DMS 273 treated with DMSO at 0.1 percent for 48 hours (cell line): ENCODE results near the gene NAPB.

Source experiments
- DNase-seq: peaks from one replicate; lab custom pipeline; 2025; lab: John Stamatoyannopoulos, UW

Gene NAPB

GRCh38 chr20:23404196-23404595 lies 17.1 kb downstream of the NAPB start:
- no peak for DNase-seq

- DNase-seq, result no peak
These were observed 17.5 kb downstream of the NAPB start for GRCh38 chr20:23403751-23404150.

GRCh38 chr20:23401051-23401450 lies 20.2 kb downstream of the NAPB start:
- no peak for DNase-seq

DNA sequence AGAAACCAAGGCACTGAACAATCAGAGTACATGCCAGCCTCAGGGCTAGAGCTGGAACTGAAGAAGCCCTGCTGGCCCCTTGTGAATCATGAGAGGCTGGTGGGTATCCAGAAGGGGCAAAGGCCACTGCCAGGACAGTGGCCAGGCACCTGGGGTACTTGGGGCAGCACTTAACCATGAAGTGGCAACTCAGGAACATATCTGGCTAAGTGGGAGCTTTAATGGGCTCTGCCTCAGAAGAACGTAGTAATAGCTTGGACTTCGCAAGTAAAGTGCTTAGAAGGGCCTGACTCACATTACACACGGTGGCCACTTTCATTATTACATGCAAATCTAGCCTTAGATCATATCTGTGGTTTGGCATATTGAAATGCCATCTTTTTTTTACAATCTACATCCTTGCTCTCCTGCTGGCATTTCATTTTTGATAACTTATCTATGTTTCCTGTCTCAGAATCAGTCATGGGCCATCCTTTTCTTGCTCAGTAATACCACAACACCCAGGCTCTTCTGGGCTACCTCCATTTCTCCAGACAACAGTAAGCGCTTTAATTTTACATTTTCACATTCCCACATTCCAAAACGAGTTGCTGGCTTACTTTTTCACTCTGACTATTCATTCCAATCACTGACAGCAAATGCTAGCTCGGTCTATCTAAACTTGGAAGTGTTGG lies 21.6 kb downstream of the NAPB start:
- DNase-seq, result no peak

GRCh38 chr20:23397961-23398360 lies 23.3 kb downstream of the NAPB start:
- no peak for DNase-seq

DNA sequence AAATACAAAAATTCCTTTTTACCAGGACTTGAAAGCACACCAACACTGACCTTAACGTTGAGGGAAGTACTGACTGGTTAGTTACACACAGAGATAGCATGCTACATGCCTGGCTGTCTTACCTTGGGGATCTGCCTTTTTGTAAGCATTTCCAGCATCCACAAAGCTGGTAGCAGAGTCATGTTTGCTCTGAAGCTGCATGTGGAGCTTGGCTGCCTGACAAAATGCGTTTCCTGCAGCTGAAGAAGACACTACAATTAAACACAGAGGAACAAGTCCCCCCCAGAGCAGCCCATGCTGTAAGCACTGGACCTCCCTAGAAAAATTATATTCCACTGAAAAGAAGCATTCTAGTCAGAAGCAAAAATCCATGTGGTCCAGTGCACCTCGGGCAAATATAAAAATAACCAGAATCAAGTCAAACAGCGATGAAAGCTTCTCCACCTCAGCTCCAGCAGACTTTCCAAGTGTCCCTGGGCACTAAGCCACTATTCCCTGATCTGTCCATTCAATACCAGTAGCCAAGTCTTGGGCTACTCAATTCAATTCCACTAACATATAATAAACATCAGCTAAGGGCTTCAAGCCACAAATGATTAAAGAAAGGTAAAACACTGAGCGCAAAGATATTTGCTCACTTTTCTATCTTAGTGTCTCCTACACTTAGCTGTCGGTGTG lies 24.2 kb downstream of the NAPB start:
- DNase-seq, result no peak

DNA sequence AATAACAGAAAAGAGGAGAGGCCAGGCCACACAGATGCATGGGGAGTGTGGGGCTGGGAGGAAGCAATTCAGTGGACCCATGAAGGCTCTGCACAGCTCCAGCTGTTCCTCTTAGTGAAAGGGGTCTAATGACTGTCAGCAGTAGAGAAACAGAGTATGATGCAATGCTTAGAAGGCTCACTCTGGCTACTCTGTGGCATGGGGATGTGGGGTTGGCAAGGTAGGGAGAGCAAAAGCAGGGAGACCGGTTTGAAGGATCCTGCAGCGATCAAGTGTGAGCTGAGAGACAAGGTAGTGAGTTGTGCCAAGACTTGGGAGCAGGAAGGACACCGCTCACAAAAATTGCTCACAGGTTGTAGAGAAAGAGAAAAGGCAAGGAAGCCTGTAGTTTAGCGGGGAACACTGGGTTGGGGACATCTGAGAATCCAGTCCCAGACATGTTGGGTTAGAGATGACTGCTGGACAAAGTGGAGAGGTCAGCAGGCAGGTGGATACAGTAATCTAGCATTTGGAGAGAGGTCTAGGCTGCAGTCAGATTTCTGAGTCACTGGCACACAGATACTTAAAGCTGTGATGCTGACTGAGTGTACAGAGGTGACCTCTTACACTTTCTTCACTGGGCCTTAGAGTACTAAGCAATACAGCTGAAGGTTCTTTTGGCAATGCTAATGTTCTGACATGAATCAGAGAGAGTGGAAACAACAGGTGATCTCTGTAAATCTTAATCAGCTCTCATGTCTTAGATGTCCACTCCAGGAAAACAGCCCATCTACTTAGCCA lies 27.1 kb downstream of the NAPB start:
- DNase-seq, result no peak

DNA sequence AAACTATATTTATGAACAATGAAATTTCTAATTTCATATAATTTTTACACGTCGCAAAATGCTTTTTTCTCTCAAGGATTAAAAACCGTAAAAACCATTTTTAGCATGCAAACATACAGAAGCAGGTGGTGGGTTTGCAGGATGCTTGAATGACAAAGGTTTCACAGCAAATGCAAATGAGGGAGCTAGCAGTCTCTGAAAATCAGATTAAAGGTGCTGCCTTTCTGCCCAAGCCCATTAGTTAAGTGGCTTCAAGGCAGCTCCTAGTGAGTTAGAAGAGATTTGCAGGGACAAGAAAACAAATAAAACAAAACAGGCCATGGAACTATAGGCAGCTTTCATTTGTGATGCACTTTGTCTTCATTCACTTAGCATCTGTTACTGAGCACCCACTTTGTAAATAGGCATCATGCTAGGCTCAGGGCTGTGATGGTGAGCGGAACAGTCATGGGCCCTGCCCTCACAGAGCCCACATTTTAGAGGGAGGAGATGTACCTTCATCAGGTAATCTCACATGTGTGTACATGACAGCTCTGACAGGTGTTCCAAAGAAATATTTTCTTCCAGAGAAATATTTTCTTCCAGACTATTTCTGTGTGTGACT lies 29.5 kb downstream of the NAPB start:
- no peak for DNase-seq

DNA sequence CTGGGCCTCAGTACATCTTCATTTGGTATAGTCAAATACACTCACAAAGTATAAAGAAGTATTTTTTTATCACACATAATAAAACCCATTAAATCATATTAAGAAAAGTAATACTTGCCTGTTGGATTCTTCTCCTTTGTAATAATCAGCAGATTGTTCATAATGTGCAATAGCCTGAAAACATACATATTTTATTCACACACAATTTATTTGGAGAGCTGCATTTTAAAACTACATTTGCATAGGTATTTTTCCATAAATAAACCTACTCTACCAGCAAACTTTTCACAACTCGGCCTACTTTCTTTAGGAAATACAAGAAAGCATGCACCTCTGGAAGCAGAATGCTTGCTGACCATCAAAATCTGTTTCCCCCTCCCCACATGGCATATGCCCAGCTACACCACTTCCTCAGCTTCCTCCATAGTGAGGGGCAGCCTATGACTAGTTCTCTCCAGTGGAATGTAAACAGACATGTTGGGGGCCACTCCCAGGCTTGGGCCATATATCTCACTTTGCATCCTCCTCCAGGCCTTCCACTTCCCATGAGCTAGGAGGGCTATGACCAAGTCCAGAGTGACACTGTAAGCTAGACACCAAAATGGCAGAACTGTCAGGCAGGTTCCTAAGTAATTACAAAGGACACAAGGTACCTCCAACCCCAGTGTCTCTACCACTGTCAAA lies 31.1 kb downstream of the NAPB start:
- no peak for DNase-seq

DNA sequence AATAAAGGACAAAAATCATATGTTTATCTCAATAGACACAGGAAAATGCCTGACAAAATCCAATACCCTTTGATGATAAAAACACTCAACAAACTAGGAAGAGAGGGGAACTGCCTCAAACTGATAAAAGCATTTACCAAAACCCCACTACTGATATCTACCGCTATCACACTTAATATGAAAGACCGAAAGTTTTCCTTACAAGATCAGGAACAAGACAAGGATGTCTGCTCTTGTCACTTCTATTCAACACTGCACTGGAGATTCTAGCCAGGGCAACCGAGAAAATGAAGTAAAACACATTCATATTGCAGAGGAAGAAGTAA lies 34.2 kb downstream of the NAPB start:
- DNase-seq, result no peak

DNA sequence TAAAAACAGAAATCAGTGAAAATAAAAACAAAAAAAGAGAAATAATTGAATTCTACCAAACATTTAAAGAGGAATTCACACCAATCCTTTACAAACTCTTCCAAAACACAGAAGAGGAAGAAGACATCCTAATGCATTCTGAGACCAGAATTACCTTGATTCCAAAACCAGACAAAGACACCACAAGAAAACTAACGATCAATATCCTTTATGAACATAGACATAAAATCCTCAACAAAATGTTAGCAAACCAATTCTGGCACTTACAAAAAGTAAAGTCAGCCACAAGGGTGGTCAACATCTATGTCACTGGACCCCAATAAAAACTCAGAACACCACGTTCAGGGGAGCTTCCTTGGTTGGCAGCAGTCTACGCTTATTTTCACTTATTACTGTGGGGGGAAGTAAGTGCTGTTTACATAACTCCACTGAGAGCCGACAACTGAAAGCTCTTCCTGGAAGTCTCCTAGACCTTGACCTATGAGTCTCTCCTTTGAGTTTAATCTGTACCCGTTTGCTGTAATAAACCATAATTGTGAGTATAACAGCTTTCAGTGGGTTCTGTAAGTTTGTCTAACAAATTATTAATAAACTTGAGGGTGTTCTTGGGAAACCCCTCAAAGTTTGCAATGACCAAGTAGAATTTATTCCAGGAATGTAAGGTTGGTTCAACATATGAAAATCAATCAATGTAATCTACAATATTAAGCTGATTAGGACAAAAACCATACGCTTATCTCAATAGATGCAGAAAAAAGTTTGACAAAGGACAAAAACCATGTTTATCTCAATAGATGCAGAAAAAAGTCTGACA lies 34.8 kb downstream of the NAPB start:
- DNase-seq, result no peak

- DNase-seq, result no peak
These were observed 39.4 kb downstream of the NAPB start for GRCh38 chr20:23381876-23382275.

GRCh38 chr20:23379772-23380171 lies 41.5 kb downstream of the NAPB start:
- no peak for DNase-seq

- no peak for DNase-seq
These were observed 45.5 kb downstream of the NAPB start for GRCh38 chr20:23375827-23376226.

DNA sequence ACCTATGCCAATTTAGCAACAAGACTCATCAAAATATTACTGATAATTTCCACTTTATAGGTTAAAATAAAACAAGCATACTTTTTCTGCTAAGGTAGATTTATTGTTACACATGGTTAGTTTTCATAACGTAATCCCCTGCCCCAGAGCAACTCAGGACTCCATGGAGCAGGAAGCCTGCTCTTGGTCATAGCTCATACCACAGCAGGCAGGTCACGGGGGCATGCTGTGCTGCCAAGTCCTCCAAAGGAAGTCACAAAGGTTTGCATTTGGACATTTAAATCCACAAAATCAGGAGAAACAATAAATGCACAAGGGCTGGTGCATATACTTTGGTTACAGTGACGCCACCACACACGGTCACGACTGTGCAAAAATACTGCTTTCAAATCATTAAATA lies 46.8 kb downstream of the NAPB start:
- no peak for DNase-seq

- no peak for DNase-seq
These were observed 49.8 kb downstream of the NAPB start for GRCh38 chr20:23371496-23371895.

DNA sequence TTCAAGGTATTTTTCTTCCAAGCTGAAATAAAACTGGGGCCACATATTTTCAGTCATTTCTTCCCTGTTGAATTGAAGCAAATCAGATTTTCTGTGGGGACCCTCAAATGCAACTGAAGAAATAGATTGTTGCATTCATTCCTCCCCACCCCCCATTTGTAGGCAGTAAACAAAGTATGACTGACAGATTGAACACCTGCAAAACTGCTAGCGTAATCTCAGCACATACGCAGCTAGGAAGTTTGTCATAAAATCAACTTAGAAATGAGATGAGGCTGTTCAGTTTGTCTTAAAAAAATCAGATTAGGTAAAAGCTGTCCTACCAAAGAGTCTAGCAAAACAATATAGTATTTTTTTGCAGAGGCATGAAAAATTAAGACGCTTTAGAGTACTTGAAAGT lies 50.4 kb downstream of the NAPB start:
- no peak for DNase-seq

DNA sequence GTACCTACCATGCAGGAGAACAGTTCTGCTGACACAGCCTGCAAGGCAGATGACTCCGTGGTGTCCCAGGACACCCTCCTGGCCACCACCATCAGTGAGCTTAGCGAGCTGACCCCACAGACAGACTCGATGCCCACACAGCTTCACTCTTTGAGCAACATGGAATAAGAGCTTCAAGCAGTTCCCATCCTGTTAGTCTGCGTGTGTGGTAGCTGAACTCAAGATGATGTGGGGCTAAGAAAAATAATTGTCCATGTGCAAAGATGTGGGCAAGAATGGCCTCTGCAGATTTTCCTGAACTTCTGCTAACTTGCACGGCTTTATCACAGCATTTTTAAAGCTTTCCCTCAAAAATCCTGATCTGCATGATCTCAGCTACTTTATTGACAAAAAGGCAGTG lies 51.0 kb downstream of the NAPB start:
- DNase-seq, result no peak

GRCh38 chr20:23369072-23369823 lies 52.0 kb downstream of the NAPB start:
- DNase-seq, result no peak

DNA sequence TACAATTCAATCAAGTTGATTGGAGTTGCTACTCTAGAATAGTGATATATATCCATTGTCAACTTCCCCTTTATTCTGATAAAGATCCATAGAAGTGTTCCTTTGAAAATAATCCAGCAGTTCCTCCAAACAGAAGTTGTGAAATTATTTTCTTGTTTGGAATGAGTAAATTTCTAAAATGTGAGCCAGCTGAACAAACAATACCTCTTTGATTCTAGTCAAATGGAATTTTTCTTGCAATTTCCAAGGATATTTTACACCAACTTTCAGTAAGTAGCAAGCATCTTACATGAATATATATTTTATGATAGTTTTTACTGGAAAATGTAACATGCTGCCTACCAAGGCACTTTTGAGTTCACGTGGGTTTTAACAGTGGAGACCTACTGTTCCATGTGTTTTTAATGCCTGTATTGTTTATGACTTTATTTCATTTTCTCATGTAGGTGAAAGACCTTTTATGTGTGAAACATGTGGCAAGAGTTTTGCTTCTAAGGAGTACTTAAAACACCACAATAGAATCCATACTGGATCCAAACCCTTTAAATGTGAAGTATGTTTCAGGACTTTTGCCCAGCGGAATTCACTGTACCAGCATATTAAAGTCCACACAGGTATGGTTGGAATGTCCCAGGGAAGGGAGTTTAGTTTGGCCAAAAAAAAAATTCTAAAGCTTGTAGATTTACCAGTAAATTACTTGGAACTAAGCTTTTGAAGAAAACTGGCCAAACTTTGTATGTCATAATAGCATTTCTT lies 52.8 kb downstream of the NAPB start:
- DNase-seq, result no peak
